Sigmoid colon (tissue), 7 donors: ENCODE data around the gene SFMBT1. TPM values are rescaled to one million over a fixed set of nuclear protein-coding genes. Genes with fewer than 3 reads are reported as not detected.

Source experiments
- DNase-seq: peaks from one replicate; pipeline ENCODE4 v3.0.0-alpha.2; 2019
- H3K27ac ChIP-seq, 4 donors: fragments of 200-600 bp; sonication (generic); one replicate each; pipeline ENCODE4 v1.5.1; 2016 to 2019; ENCODE audit warnings: mild to moderate bottlenecking in 1 of 4
- H3K27me3 ChIP-seq, 3 donors: fragments of 200-600 bp; sonication (generic); one replicate each; pipeline ENCODE4 v1.5.1; 2019; ENCODE audit warnings: mild to moderate bottlenecking in 1 of 3
- H3K36me3 ChIP-seq, 4 donors: fragments of 200-600 bp; sonication (generic); one replicate each; pipeline ENCODE4 v1.5.1; 2016 to 2019
- H3K4me1 ChIP-seq, 4 donors: fragments of 200-600 bp; sonication (generic); one replicate each; pipeline ENCODE4 v1.5.1; 2017 to 2019
- H3K4me3 ChIP-seq, 4 donors: fragments of 200-600 bp; sonication (generic); one replicate each; pipeline ENCODE4 v1.5.1; 2017 to 2019; ENCODE audit warnings: mild to moderate bottlenecking in 2 of 4, moderate library complexity in 1 of 4
- H3K9me3 ChIP-seq, 4 donors: fragments of 200-600 bp in 3 of 4; sonication (generic) in 3 of 4; one replicate each; pipeline versions ENCODE4 v1.5.1 to v1.6.1; 2013 to 2019
- EP300 ChIP-seq, 4 donors: sonication (generic); formaldehyde crosslinking; IDR thresholded peaks; one replicate each; pipeline ENCODE4 v1.6.1; 2017; ENCODE audit warnings: antibody characterized with exemption in 4 of 4
- POLR2A ChIP-seq, 2 donors: fragments of 450-650 bp; IDR thresholded peaks; one replicate each; pipeline ENCODE4 v1.6.1; 2016; ENCODE audit warnings: antibody characterized with exemption in 2 of 2, mild to moderate bottlenecking in 2 of 2, moderate library complexity in 2 of 2
- POLR2AphosphoS5 ChIP-seq, 4 donors: sonication (generic); formaldehyde crosslinking; IDR thresholded peaks; one replicate each; pipeline ENCODE4 v1.6.1; 2017; ENCODE audit warnings: antibody characterized with exemption in 4 of 4
- WGBS, 2 donors: extraction: QIAGEN DNeasy Blood & Tissue Kit; methylation state at CpG; one replicate each; pipeline ENCODE4 v1.1.7; 2013; 5-methylcytosine and 5-hydroxymethylcytosine counted together
- intact Hi-C: fragments of 100-400 bp; cut with DNase I; formaldehyde crosslinking; loops from one replicate; pipeline ENCODE4 v1.15.1; 2023
- polyA plus RNA-seq, 3 donors: library from polyadenylated mRNA; stranded (reverse); fragments of 200-250 nt; gene quantifications; one replicate each; pipeline ENCODE4 v1.2.3, GENCODE V29; 2013
- total RNA-seq, 4 donors: library from RNA; depleted of rRNA; stranded (reverse); fragments of >200 nt; gene quantifications; one replicate each; pipeline ENCODE4 v1.1.0, GENCODE V29; 2016
- TF ChIP-seq, protein P1 (sequence below), 4 experiments: fragments of 450-650 bp in 3 of 4; fragments of 200-600 bp in 1 of 4; IDR thresholded peaks; one replicate each; pipeline ENCODE4 v1.5.1; 2016 to 2019; ENCODE audit warnings: antibody characterized with exemption in 4 of 4, mild to moderate bottlenecking in 3 of 4, moderate library complexity in 2 of 4
- donor health status: healthy with polysubstance abuse.
- donor health status: Bipolar disorder and iron deficiency.
- donor health status: healthy.

SFMBT1 gene, protein sequence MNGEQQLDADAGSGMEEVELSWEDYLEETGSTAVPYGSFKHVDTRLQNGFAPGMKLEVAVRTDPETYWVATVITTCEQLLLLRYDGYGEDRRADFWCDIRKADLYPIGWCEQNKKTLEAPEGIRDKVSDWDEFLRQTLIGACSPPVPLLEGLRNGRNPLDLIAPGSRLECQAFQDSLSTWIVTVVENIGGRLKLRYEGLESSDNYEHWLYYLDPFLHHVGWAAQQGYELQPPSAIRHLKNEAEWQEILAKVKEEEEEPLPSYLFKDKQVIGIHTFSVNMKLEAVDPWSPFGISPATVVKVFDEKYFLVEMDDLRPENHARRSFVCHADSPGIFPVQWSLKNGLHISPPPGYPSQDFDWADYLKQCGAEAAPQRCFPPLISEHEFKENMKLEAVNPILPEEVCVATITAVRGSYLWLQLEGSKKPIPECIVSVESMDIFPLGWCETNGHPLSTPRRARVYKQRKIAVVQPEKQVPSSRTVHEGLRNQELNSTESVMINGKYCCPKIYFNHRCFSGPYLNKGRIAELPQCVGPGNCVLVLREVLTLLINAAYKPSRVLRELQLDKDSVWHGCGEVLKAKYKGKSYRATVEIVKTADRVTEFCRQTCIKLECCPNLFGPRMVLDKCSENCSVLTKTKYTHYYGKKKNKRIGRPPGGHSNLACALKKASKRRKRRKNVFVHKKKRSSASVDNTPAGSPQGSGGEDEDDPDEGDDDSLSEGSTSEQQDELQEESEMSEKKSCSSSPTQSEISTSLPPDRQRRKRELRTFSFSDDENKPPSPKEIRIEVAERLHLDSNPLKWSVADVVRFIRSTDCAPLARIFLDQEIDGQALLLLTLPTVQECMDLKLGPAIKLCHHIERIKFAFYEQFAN
- total RNA-seq (10 to 100 TPM; 10.2 to 16.1 (median 14.9) TPM), polyA plus RNA-seq (1 to 10 TPM; 4.8 to 7.3 (median 6.9) TPM)

- Histone ChIP-seq H3K4me3 (peak within 1 kb of the TSS; percentile 81 to 99 (median 96)), H3K27ac (peak within 1 kb of the TSS; percentile 93 to 96 (median 94)), H3K36me3 (no peaks in the 10 kb centered on the region), H3K9me3 (no peaks in the 10 kb centered on the region), H3K27me3 (no peaks in the 10 kb centered on the region), H3K4me1 (peaks cover 0 to 27% (median 20%) of the 10 kb centered on the region in 4 donors)
- peak; percentile 81 for DNase-seq
- intact Hi-C loops: no loop called here
- 1% methylated on average over 117 of the region's 117 CpGs for WGBS, 2 donors
- TF ChIP-seq EP300 (IDR thresholded peaks at IDR 0.05) (no peak), POLR2AphosphoS5 (IDR thresholded peaks at IDR 0.05) (peak in 1 of 4 donors; percentile 5)
These were observed at the start of gene SFMBT1 for GRCh38 chr3:53045518-53046170. Gene SFMBT1, minus strand, starts transcription at chr3:53046073. Its CDS starts 76,945 bp downstream, at chr3:52969128.

- H3K36me3 ChIP-seq: peaks cover 0 to 79% (median 20%) of the 10 kb centered on the region in 4 donors
- no peaks in the 10 kb centered on the region for H3K4me1 ChIP-seq
- DNase-seq: no peak
- H3K27me3 ChIP-seq: no peaks in the 10 kb centered on the region
- H3K27ac ChIP-seq: no peak overlapping the region
- WGBS, 2 donors: 92 to 96% methylated on average over 2 of the region's 2 CpGs
- TF ChIP-seq EP300 (IDR thresholded peaks at IDR 0.05) (no peak), POLR2AphosphoS5 (IDR thresholded peaks at IDR 0.05) (no peak), POLR2A (IDR thresholded peaks at IDR 0.05) (no peak)
- TF ChIP-seq, protein P1, sequence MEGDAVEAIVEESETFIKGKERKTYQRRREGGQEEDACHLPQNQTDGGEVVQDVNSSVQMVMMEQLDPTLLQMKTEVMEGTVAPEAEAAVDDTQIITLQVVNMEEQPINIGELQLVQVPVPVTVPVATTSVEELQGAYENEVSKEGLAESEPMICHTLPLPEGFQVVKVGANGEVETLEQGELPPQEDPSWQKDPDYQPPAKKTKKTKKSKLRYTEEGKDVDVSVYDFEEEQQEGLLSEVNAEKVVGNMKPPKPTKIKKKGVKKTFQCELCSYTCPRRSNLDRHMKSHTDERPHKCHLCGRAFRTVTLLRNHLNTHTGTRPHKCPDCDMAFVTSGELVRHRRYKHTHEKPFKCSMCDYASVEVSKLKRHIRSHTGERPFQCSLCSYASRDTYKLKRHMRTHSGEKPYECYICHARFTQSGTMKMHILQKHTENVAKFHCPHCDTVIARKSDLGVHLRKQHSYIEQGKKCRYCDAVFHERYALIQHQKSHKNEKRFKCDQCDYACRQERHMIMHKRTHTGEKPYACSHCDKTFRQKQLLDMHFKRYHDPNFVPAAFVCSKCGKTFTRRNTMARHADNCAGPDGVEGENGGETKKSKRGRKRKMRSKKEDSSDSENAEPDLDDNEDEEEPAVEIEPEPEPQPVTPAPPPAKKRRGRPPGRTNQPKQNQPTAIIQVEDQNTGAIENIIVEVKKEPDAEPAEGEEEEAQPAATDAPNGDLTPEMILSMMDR (IDR thresholded peaks at IDR 0.05): no peak
- H3K9me3 ChIP-seq: no peaks in the 10 kb centered on the region
- intact Hi-C loops: no loop called here
- H3K4me3 ChIP-seq: no peak overlapping the region
These were observed 47.1 kb upstream of the SFMBT1 start for GRCh38 chr3:53092942-53093341.

GRCh38 chr3:53092216-53092615 lies 46.3 kb upstream of the SFMBT1 start:
- Histone ChIP-seq H3K36me3 (peaks cover 0 to 72% (median 20%) of the 10 kb centered on the region in 4 donors), H3K9me3 (no peaks in the 10 kb centered on the region), H3K4me1 (no peaks in the 10 kb centered on the region), H3K27ac (no peak overlapping the region), H3K4me3 (no peak overlapping the region), H3K27me3 (no peaks in the 10 kb centered on the region)
- intact Hi-C loops: no loop called here
- no peak for DNase-seq
- 98% methylated on average over 11 of the region's 11 CpGs for WGBS, 2 donors
- TF ChIP-seq, protein P1 (IDR thresholded peaks at IDR 0.05): no peak
- TF ChIP-seq POLR2A (IDR thresholded peaks at IDR 0.05): no peak
- no peak for TF ChIP-seq POLR2AphosphoS5 (IDR thresholded peaks at IDR 0.05)
- TF ChIP-seq EP300 (IDR thresholded peaks at IDR 0.05): no peak

GRCh38 chr3:53091011-53091410 lies 45.1 kb upstream of the SFMBT1 start:
- no peak overlapping the region for H3K27ac ChIP-seq
- H3K36me3 ChIP-seq: peaks cover 0 to 61% (median 20%) of the 10 kb centered on the region in 4 donors
- 92 to 93% methylated on average over 5 of the region's 5 CpGs for WGBS, 2 donors
- no peak for DNase-seq
- intact Hi-C loops: no loop called here
- no peaks in the 10 kb centered on the region for H3K4me1 ChIP-seq
- no peaks in the 10 kb centered on the region for H3K27me3 ChIP-seq
- no peaks in the 10 kb centered on the region for H3K9me3 ChIP-seq
- TF ChIP-seq EP300 (IDR thresholded peaks at IDR 0.05): no peak
- TF ChIP-seq, protein P1 (IDR thresholded peaks at IDR 0.05): no peak
- TF ChIP-seq POLR2AphosphoS5 (IDR thresholded peaks at IDR 0.05): no peak
- TF ChIP-seq POLR2A (IDR thresholded peaks at IDR 0.05): no peak
- no peak overlapping the region for H3K4me3 ChIP-seq
